Epithelial cell of esophagus (primary cell): ENCODE results near the gene CTXND1.
A peak's percentile ranks its signal among the peaks of the same experiment; 100 is the strongest.
"Not testable (repeated sequence)": the region's sequence is repeated elsewhere in the genome, so short reads cannot be mapped to it uniquely, and the experiment has no call there.

ENCODE experiments used
- DNase-seq: peaks from one replicate; pipeline ENCODE4 v3.0.0; 2010; ENCODE audit warnings: low read depth
- H3K4me3 ChIP-seq: 2 replicates; pipeline ENCODE4 v1.5.1; 2011; ENCODE audit warnings: mild to moderate bottlenecking, low read length, control low read depth
- TF ChIP-seq, protein P1 (sequence below): IDR thresholded peaks from 2 replicates; pipeline ENCODE4 v1.5.1; 2011; ENCODE audit warnings: low read depth, mild to moderate bottlenecking, low read length, control low read depth, inconsistent platforms; ENCODE audit not compliant: insufficient read depth; ENCODE audit errors: missing control alignments

The CTXND1 gene

DNA sequence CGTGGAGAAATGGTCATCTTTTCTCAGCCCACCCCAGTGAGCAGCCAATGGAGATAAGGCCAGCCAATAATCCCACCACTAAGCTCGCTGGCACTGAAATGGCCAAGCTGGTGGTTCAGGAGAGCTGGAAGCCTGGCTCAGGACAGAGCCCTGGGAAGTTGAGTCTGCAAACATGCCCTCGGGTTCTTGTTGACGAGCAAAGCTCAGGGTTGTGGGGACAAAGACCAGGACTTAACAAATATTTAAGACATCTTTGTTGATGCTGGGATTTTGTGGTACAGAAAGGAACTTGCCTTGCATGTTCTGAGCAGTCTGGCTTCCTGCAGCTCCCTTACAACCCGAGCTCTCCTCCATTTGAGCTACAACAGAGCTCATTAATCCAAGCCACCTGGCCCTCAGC lies 94.8 kb downstream of the CTXND1 start:
- DNase-seq = no peak
- no peak overlapping the region for H3K4me3 ChIP-seq
- TF ChIP-seq, protein P1, sequence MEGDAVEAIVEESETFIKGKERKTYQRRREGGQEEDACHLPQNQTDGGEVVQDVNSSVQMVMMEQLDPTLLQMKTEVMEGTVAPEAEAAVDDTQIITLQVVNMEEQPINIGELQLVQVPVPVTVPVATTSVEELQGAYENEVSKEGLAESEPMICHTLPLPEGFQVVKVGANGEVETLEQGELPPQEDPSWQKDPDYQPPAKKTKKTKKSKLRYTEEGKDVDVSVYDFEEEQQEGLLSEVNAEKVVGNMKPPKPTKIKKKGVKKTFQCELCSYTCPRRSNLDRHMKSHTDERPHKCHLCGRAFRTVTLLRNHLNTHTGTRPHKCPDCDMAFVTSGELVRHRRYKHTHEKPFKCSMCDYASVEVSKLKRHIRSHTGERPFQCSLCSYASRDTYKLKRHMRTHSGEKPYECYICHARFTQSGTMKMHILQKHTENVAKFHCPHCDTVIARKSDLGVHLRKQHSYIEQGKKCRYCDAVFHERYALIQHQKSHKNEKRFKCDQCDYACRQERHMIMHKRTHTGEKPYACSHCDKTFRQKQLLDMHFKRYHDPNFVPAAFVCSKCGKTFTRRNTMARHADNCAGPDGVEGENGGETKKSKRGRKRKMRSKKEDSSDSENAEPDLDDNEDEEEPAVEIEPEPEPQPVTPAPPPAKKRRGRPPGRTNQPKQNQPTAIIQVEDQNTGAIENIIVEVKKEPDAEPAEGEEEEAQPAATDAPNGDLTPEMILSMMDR = no peak

- no peak overlapping the region for H3K4me3 ChIP-seq
- TF ChIP-seq, protein P1 = no peak
- DNase-seq = no peak
Observed at GRCh38 chr15:80156176-80156720, 95.8 kb downstream of the CTXND1 start.

- DNase-seq, H3K4me3 ChIP-seq: not testable (repeated sequence)
Observed at GRCh38 chr15:80155378-80156175, 96.4 kb downstream of the CTXND1 start.

GRCh38 chr15:80155001-80155377 lies 97.0 kb downstream of the CTXND1 start:
- H3K4me3 ChIP-seq = no peak overlapping the region
- TF ChIP-seq, protein P1 = no peak
- no peak for DNase-seq

DNA sequence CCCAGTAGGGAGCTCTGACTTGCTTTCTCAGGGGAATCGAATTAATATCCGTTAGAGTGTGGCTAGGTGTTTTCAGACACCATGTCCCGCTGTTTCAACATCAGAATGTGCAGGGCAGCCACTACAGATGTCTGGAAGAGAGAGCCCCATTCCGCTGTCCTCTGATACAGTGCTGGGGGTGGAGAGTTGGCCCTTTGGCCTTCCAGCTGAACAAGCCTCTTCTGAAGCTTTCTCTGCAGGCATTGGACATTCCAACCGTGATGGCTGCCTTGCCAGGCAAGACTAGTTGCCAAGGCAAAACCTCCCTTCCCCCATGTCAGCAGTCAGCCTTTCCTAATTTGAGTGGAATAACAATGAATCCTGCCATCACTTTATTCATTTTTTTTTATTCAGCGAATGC lies 97.7 kb downstream of the CTXND1 start:
- no peak overlapping the region for H3K4me3 ChIP-seq
- TF ChIP-seq, protein P1 = no peak
- no peak for DNase-seq

DNA sequence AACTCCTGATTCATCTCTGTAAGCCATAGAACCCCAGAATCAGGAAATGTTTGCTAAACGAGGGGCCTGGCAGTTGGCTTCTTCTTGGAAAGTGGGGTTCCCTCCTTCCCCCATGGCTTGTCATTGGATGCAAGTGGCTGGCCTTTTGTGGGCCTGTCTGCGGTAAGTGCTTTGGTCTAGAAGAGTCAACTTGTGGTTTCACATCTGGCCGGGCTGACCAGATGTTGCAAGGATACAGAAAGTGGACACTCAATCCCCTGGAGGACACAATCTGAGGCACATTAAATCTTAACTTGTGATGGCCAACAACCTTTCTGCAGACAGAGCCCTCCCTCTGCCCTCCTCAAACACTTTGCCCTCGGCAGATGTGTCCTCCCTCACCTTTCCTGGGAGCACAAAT lies 98.1 kb downstream of the CTXND1 start:
- TF ChIP-seq, protein P1 = no peak
- DNase-seq = no peak
- H3K4me3 ChIP-seq = peak overlapping the region; percentile 75

DNA sequence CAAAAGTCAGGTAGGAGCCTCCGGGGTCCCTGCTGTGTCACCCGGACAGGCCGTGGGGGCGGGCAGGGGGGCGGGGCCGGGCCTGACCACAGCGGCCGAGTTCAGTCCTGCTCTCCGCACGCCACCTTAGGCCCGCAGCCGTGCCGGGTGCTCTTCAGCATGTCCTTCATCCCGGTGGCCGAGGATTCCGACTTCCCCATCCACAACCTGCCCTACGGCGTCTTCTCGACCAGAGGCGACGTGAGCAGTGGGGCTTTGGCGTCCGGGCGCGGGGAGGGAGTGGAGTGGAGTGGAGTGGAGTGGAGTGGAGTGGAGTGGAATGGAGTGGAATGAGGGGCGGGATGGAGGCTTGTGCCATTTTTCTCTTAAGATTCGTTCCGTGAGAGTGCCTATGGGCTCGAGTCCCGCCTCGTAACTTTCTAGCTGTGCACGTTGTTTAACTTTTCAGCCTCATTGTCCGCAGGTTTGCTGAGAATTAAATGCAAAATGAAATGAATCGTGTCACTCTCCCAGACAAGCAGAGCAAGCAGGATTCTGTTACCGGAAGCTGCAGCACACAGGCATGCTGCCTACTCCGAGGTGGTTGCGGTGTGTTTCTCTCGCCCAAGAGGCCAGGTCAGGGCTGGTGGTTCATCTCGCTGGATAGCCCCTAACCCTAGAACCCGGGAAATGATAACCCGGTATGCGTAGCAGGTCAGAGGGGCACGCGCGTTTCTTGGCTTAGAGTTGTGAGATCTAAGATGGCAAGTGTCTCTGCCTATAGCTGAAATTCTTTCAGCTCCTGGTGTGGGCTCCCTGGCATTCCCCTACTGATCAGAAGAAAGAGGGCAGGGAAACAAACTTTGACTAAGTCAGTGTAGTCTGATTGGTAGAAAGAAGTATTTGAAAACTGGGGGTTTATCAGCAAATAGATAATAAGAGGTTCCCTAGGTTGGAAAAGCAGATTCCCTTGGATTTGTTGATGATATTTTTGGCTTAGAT lies 98.8 kb downstream of the CTXND1 start, which contains the start of gene FAH:
Gene FAH (plus strand): TSS at position 104 of the 981 bp plus-strand sequence. CDS start 56 bp downstream, at position 160.
- TF ChIP-seq, protein P1 = no peak
- H3K4me3 ChIP-seq = peak within 1 kb of the TSS; percentile 75
- peak; percentile 59 for DNase-seq
